HCT116 (cell line): Measurements from ENCODE around the gene COG6.

Experiments used
- CEBPB ChIP-seq: IDR thresholded peaks from 2 replicates; pipeline ENCODE4 v1.6.1; 2012; ENCODE audit warnings: low read depth
- CTCF ChIP-seq, 3 experiments: fragments of 200-600 bp in 1 of 3; sonication (generic) in 1 of 3; IDR thresholded peaks in 2 of 3; conservative IDR thresholded peaks in 1 of 3; 2 replicates each; pipeline ENCODE4 v1.5.1; 2012 to 2017; ENCODE audit warnings: low read depth in 2 of 3, low read length in 2 of 3, antibody characterized with exemption in 1 of 3, borderline replicate concordance in 1 of 3, control low read depth in 1 of 3, mild to moderate bottlenecking in 1 of 3, mixed read lengths in 1 of 3, mixed run types in 1 of 3, moderate library complexity in 1 of 3; ENCODE audit not compliant: insufficient read depth in 1 of 3
- TF ChIP-seq, protein P1 (sequence below): IDR thresholded peaks from 2 replicates; pipeline ENCODE4 v1.6.1; 2012; ENCODE audit warnings: low read depth

- TF ChIP-seq CTCF (IDR thresholded peaks at IDR 0.05 in 2 of 3, conservative IDR thresholded peaks at IDR 0.05 in 1 of 3; ENCODE audit: borderline replicate concordance in 1 of 3, insufficient read depth in 1 of 3, low read depth in 2 of 3, low read length in 2 of 3): no peak
- TF ChIP-seq, protein P1, sequence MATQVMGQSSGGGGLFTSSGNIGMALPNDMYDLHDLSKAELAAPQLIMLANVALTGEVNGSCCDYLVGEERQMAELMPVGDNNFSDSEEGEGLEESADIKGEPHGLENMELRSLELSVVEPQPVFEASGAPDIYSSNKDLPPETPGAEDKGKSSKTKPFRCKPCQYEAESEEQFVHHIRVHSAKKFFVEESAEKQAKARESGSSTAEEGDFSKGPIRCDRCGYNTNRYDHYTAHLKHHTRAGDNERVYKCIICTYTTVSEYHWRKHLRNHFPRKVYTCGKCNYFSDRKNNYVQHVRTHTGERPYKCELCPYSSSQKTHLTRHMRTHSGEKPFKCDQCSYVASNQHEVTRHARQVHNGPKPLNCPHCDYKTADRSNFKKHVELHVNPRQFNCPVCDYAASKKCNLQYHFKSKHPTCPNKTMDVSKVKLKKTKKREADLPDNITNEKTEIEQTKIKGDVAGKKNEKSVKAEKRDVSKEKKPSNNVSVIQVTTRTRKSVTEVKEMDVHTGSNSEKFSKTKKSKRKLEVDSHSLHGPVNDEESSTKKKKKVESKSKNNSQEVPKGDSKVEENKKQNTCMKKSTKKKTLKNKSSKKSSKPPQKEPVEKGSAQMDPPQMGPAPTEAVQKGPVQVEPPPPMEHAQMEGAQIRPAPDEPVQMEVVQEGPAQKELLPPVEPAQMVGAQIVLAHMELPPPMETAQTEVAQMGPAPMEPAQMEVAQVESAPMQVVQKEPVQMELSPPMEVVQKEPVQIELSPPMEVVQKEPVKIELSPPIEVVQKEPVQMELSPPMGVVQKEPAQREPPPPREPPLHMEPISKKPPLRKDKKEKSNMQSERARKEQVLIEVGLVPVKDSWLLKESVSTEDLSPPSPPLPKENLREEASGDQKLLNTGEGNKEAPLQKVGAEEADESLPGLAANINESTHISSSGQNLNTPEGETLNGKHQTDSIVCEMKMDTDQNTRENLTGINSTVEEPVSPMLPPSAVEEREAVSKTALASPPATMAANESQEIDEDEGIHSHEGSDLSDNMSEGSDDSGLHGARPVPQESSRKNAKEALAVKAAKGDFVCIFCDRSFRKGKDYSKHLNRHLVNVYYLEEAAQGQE: no peak
- no peak for TF ChIP-seq CEBPB
Measured at GRCh38 chr13:39623466-39623865, 32.0 kb upstream of the COG6 start.
